Liver (tissue), 9 donors: ENCODE results near the gene ORAI3. TPM values are rescaled to one million over a fixed set of nuclear protein-coding genes. Genes with fewer than 3 reads are reported as not detected.
A peak's percentile ranks its signal among the peaks of the same experiment; 100 is the strongest.

Experiments used
- DNase-seq: peaks from one replicate; pipeline ENCODE4 v3.0.0-alpha.2; 2017; ENCODE audit warnings: low spot score
- H3K27ac ChIP-seq, 2 donors: one replicate each; pipeline ENCODE4 v1.7.0; 2013; ENCODE audit warnings: inconsistent platforms in 2 of 2, low read length in 2 of 2, control low read depth in 1 of 2, low read depth in 1 of 2, mild to moderate bottlenecking in 1 of 2
- H3K27me3 ChIP-seq, 4 donors: one replicate each; pipeline versions ENCODE4 v1.6.1 to v1.7.0; 2013; ENCODE audit warnings: low read length in 3 of 4, inconsistent platforms in 1 of 4, mild to moderate bottlenecking in 1 of 4, moderate library complexity in 1 of 4; ENCODE audit not compliant: control insufficient read depth in 4 of 4, insufficient read depth in 4 of 4
- H3K36me3 ChIP-seq, 4 donors: one replicate each; pipeline versions ENCODE4 v1.6.1 to v1.7.0; 2013; ENCODE audit warnings: low read length in 3 of 4, mild to moderate bottlenecking in 3 of 4, low read depth in 1 of 4, moderate library complexity in 1 of 4; ENCODE audit not compliant: control insufficient read depth in 4 of 4, insufficient read depth in 3 of 4
- H3K4me1 ChIP-seq, 4 donors: one replicate each; pipeline versions ENCODE4 v1.6.1 to v1.7.0; 2013; ENCODE audit warnings: low read length in 3 of 4, mild to moderate bottlenecking in 3 of 4, moderate library complexity in 1 of 4; ENCODE audit not compliant: control insufficient read depth in 4 of 4, insufficient read depth in 4 of 4
- H3K4me3 ChIP-seq, 3 donors: one replicate each; pipeline versions ENCODE4 v1.6.1 to v1.7.0; 2013; ENCODE audit warnings: low read length in 3 of 3, control low read depth in 1 of 3, low read depth in 1 of 3, mild to moderate bottlenecking in 1 of 3
- H3K9ac ChIP-seq, 2 donors: one replicate each; pipeline ENCODE4 v1.7.0; 2013; ENCODE audit warnings: low read length in 2 of 2, mild to moderate bottlenecking in 2 of 2, moderate library complexity in 2 of 2, control low read depth in 1 of 2, low read depth in 1 of 2
- H3K9me3 ChIP-seq, 4 donors: one replicate each; pipeline versions ENCODE4 v1.6.1 to v1.7.0; 2013; ENCODE audit warnings: low read length in 3 of 4; ENCODE audit not compliant: control insufficient read depth in 4 of 4
- CTCF ChIP-seq: fragments of 150-350 bp; IDR thresholded peaks from 2 replicates; pipeline ENCODE4 v1.5.1; 2017; ENCODE audit warnings: improper control_type of control experiment, low read depth, low read length; ENCODE audit not compliant: missing input control
- EGR1 ChIP-seq, 2 donors: IDR thresholded peaks; 2 replicates each; pipeline ENCODE4 v1.6.1; 2016 to 2018; ENCODE audit warnings: antibody characterized with exemption in 2 of 2, low read depth in 2 of 2
- FOXA1 ChIP-seq: IDR thresholded peaks from 2 replicates; pipeline ENCODE4 v1.6.1; 2016; ENCODE audit warnings: antibody characterized with exemption
- FOXA2 ChIP-seq: IDR thresholded peaks from 2 replicates; pipeline ENCODE4 v1.6.1; 2016; ENCODE audit warnings: antibody characterized with exemption
- GABPA ChIP-seq, 2 donors: IDR thresholded peaks in 1 of 2; conservative IDR thresholded peaks in 1 of 2; 2 replicates each; pipeline ENCODE4 v1.6.1; 2016; ENCODE audit warnings: antibody characterized with exemption in 2 of 2, mild to moderate bottlenecking in 1 of 2, moderate library complexity in 1 of 2
- HNF4A ChIP-seq, 2 donors: conservative IDR thresholded peaks; 2 replicates each; pipeline ENCODE4 v1.6.1; 2016; ENCODE audit warnings: antibody characterized with exemption in 2 of 2, mild to moderate bottlenecking in 2 of 2
- HNF4G ChIP-seq: IDR thresholded peaks from 2 replicates; pipeline ENCODE4 v1.6.1; 2016; ENCODE audit warnings: antibody characterized with exemption
- JUND ChIP-seq, 2 donors: IDR thresholded peaks; 2 replicates each; pipeline ENCODE4 v1.6.1; 2016; ENCODE audit warnings: antibody characterized with exemption in 2 of 2
- MAX ChIP-seq: IDR thresholded peaks from 2 replicates; pipeline ENCODE4 v1.6.1; 2016; ENCODE audit warnings: antibody characterized with exemption
- RAD21 ChIP-seq, 2 donors: IDR thresholded peaks; 2 replicates each; pipeline ENCODE4 v1.6.1; 2016; ENCODE audit warnings: antibody characterized with exemption in 2 of 2, mild to moderate bottlenecking in 2 of 2
- REST ChIP-seq: IDR thresholded peaks from 2 replicates; pipeline ENCODE4 v1.6.1; 2016; ENCODE audit warnings: antibody characterized with exemption, mild to moderate bottlenecking
- RXRA ChIP-seq, 2 donors: IDR thresholded peaks; 2 replicates each; pipeline ENCODE4 v1.6.1; 2017 to 2018; ENCODE audit warnings: antibody characterized with exemption in 2 of 2, mild to moderate bottlenecking in 1 of 2
- SP1 ChIP-seq: IDR thresholded peaks from 2 replicates; pipeline ENCODE4 v1.6.1; 2018; ENCODE audit warnings: antibody characterized with exemption, mild to moderate bottlenecking
- TAF1 ChIP-seq: conservative IDR thresholded peaks from 2 replicates; pipeline ENCODE4 v1.6.1; 2016; ENCODE audit warnings: antibody characterized with exemption, mild to moderate bottlenecking
- YY1 ChIP-seq: IDR thresholded peaks from 2 replicates; pipeline ENCODE4 v1.6.1; 2016; ENCODE audit warnings: antibody characterized with exemption, mild to moderate bottlenecking
- ZBTB33 ChIP-seq: IDR thresholded peaks from 2 replicates; pipeline ENCODE4 v1.6.1; 2016; ENCODE audit warnings: antibody characterized with exemption
- WGBS: extraction: QIAGEN DNeasy Blood & Tissue Kit; methylation state at CpG from one replicate; pipeline ENCODE4 v1.1.7; 2013; 5-methylcytosine and 5-hydroxymethylcytosine counted together
- polyA plus RNA-seq, 2 donors: library from polyadenylated mRNA; stranded (reverse) in 1 of 2; unstranded in 1 of 2; fragments of 200-250 nt in 1 of 2; fragments of >200 nt in 1 of 2; fragmentation: Nextera tagmentation in 1 of 2; extraction: Ambion mirVana in 1 of 2; gene quantifications; one replicate each; pipeline versions ENCODE4 v1.2.1 to v1.2.3, GENCODE V29; 2013 to 2015
- total RNA-seq, 2 donors: library from RNA; depleted of rRNA; stranded (reverse); fragments of >200 nt; gene quantifications; one replicate each; pipeline ENCODE4 v1.2.3, GENCODE V29; 2014
- donor health status: healthy.
- donor health status: healthy.
- donor health status: healthy.
- donor health status: healthy.
- donor health status: healthy.

The ORAI3 gene
- total and polyA plus RNA-seq, 4 donors, result 26.6 to 39.1 (median 31.4) TPM

- H3K4me3 ChIP-seq, result peak overlapping the region; percentile 66 to 81 (median 71)
- peak overlapping the region; percentile 64 to 75 for H3K9ac ChIP-seq
- H3K27me3 ChIP-seq, result no peaks in the 10 kb centered on the region
- no peaks in the 10 kb centered on the region for H3K36me3 ChIP-seq
- peak; percentile 93 for DNase-seq
- H3K27ac ChIP-seq, result peak overlapping the region; percentile 95 to 96
- TF ChIP-seq MAX (no peak), RXRA (IDR thresholded peaks at IDR 0.05) (peak; percentile 14 to 29), EGR1 (IDR thresholded peaks at IDR 0.05; ENCODE audit: low read depth in 2 of 2) (no peak), RAD21 (IDR thresholded peaks at IDR 0.05) (peak in 1 of 2 donors; percentile 19), FOXA1 (no peak), TAF1 (peak; percentile 12), REST (no peak), HNF4A (conservative IDR thresholded peaks at IDR 0.05) (no peak)
- peaks cover 3 to 36% (median 30%) of the 10 kb centered on the region in 4 donors for H3K4me1 ChIP-seq
- 3% methylated on average over 60 of the region's 60 CpGs for WGBS
- H3K9me3 ChIP-seq, result no peaks in the 10 kb centered on the region
These were observed 48.3 kb downstream of the ORAI3 start for GRCh38 chr16:30996985-30997724.

- no peaks in the 10 kb centered on the region for H3K27me3 ChIP-seq
- no peaks in the 10 kb centered on the region for H3K36me3 ChIP-seq
- no peaks in the 10 kb centered on the region for H3K9me3 ChIP-seq
- peak overlapping the region in 2 of 3 donors; percentile 58 to 71 for H3K4me3 ChIP-seq
- peak overlapping the region; percentile 95 to 96 for H3K27ac ChIP-seq
- no peak for DNase-seq
- WGBS, result 73% methylated on average over 21 of the region's 21 CpGs
- H3K4me1 ChIP-seq, result peaks cover 3 to 36% (median 30%) of the 10 kb centered on the region in 4 donors
- TF ChIP-seq EGR1 (IDR thresholded peaks at IDR 0.05; ENCODE audit: low read depth in 2 of 2) (no peak), RXRA (IDR thresholded peaks at IDR 0.05) (no peak), REST (no peak), CTCF (no peak), RAD21 (IDR thresholded peaks at IDR 0.05) (no peak), FOXA2 (no peak), JUND (IDR thresholded peaks at IDR 0.05) (no peak), FOXA1 (no peak), MAX (no peak), HNF4A (conservative IDR thresholded peaks at IDR 0.05) (no peak), TAF1 (no peak), ZBTB33 (no peak), GABPA (IDR thresholded peaks at IDR 0.05 in 1 of 2, conservative IDR thresholded peaks at IDR 0.05 in 1 of 2) (no peak), SP1 (no peak), HNF4G (no peak), YY1 (no peak)
- no peak overlapping the region for H3K9ac ChIP-seq
These were observed 49.1 kb downstream of the ORAI3 start for GRCh38 chr16:30997725-30998711.
